Suprapubic skin (tissue), 4 donors: Measurements from ENCODE around the gene FBXO10.

Experiments
- CTCF ChIP-seq, 2 donors: fragments of 200-600 bp in 1 of 2; fragments of 450-650 bp in 1 of 2; sonication (generic) in 1 of 2; IDR thresholded peaks; one replicate each; pipeline ENCODE4 v1.5.1; 2016 to 2019; ENCODE audit warnings: antibody characterized with exemption in 2 of 2, mild to moderate bottlenecking in 1 of 2, moderate library complexity in 1 of 2
- EP300 ChIP-seq: sonication (generic); formaldehyde crosslinking; IDR thresholded peaks from one replicate; pipeline ENCODE4 v1.6.1; 2017; ENCODE audit warnings: antibody characterized with exemption
- POLR2A ChIP-seq, 2 donors: fragments of 450-650 bp; IDR thresholded peaks; one replicate each; pipeline ENCODE4 v1.6.1; 2017; ENCODE audit warnings: antibody characterized with exemption in 2 of 2, mild to moderate bottlenecking in 2 of 2, moderate library complexity in 2 of 2
- POLR2AphosphoS5 ChIP-seq, 3 donors: sonication (generic); formaldehyde crosslinking; IDR thresholded peaks; one replicate each; pipeline ENCODE4 v1.6.1; 2017; ENCODE audit warnings: antibody characterized with exemption in 3 of 3

GRCh38 chr9:37486616-37487548, 89.3 kb downstream of the FBXO10 start:
- no peak for TF ChIP-seq CTCF (IDR thresholded peaks at IDR 0.05)
- no peak for TF ChIP-seq POLR2A (IDR thresholded peaks at IDR 0.05)
- TF ChIP-seq EP300 = no peak
- TF ChIP-seq POLR2AphosphoS5 (IDR thresholded peaks at IDR 0.05) = no peak
